Activated T-helper 17 cell treated with anti-CD3 and anti-CD28 coated beads, Interleukin-2, amount 50 U/mL, for 72 hours (primary cell): ENCODE data around the gene BAX. TPM values are rescaled to one million over a fixed set of nuclear protein-coding genes. Genes with fewer than 3 reads are reported as not detected.
"Not testable (repeated sequence)": the region's sequence is repeated elsewhere in the genome, so short reads cannot be mapped to it uniquely, and the experiment has no call there.

Experiments used
- ATAC-seq: fragments of 150-1000 bp; cut with Tn5 transposase; replicated peaks from 2 replicates; pipeline ENCODE4 v1.10.0; 2021; ENCODE audit warnings: mild to moderate bottlenecking, moderate library complexity
- H3K27ac Mint-ChIP-seq: one replicate; pipeline ENCODE4 v1.8.0; 2022; ENCODE audit warnings: mixed read lengths
- H3K27me3 Mint-ChIP-seq: one replicate; pipeline ENCODE4 v1.8.0; 2022; ENCODE audit warnings: mixed read lengths
- H3K36me3 Mint-ChIP-seq: one replicate; pipeline ENCODE4 v1.8.0; 2022; ENCODE audit warnings: low read depth, mild to moderate bottlenecking, mixed read lengths
- H3K4me1 Mint-ChIP-seq: one replicate; pipeline ENCODE4 v1.8.0; 2022; ENCODE audit warnings: mixed read lengths
- H3K4me3 Mint-ChIP-seq: one replicate; pipeline ENCODE4 v1.8.0; 2022; ENCODE audit warnings: mild to moderate bottlenecking, mixed read lengths
- H3K9me3 Mint-ChIP-seq: one replicate; pipeline ENCODE4 v1.8.0; 2022; ENCODE audit warnings: mixed read lengths
- total RNA-seq, 2 donors: library from RNA; stranded (reverse); gene quantifications; one replicate each; pipeline ENCODE4 v1.2.3, GENCODE V29; 2022

BAX gene
- total RNA-seq, 2 donors from 2014 or later = 286 to 464 TPM

GRCh38 chr19:48922548-48923490, 31.9 kb upstream of the BAX start:
- peaks cover 38% of the 10 kb centered on the region for H3K36me3 Mint-ChIP-seq
- H3K9me3 Mint-ChIP-seq = no peaks in the 10 kb centered on the region
- H3K4me3 Mint-ChIP-seq = no peak overlapping the region
- no peaks in the 10 kb centered on the region for H3K27me3 Mint-ChIP-seq
- H3K4me1 Mint-ChIP-seq = no peaks in the 10 kb centered on the region
- no peak for ATAC-seq
- H3K27ac Mint-ChIP-seq = no peak overlapping the region

GRCh38 chr19:48925240-48925843, 29.3 kb upstream of the BAX start:
- peak; percentile 56 for ATAC-seq
- Mint-ChIP-seq H3K4me1 (no peaks in the 10 kb centered on the region), H3K36me3 (peaks cover 24% of the 10 kb centered on the region), H3K9me3 (no peaks in the 10 kb centered on the region), H3K27me3 (no peaks in the 10 kb centered on the region), H3K4me3 (no peak overlapping the region), H3K27ac (no peak overlapping the region)

- ATAC-seq, H3K9me3 Mint-ChIP-seq, H3K27ac Mint-ChIP-seq, H3K4me1 Mint-ChIP-seq, H3K4me3 Mint-ChIP-seq, H3K27me3 Mint-ChIP-seq: not testable (repeated sequence)
- peaks cover 22% of the 10 kb centered on the region for H3K36me3 Mint-ChIP-seq
These were observed 28.8 kb upstream of the BAX start for GRCh38 chr19:48925890-48926289.

GRCh38 chr19:48926909-48927308, 27.8 kb upstream of the BAX start:
- H3K4me3 Mint-ChIP-seq = peak overlapping the region; percentile 40
- H3K27ac Mint-ChIP-seq = peak overlapping the region; percentile 25
- peaks cover 13% of the 10 kb centered on the region for H3K36me3 Mint-ChIP-seq
- H3K9me3 Mint-ChIP-seq = no peaks in the 10 kb centered on the region
- no peaks in the 10 kb centered on the region for H3K27me3 Mint-ChIP-seq
- no peaks in the 10 kb centered on the region for H3K4me1 Mint-ChIP-seq
- ATAC-seq = peak; percentile 87

GRCh38 chr19:48927692-48928091, 27.0 kb upstream of the BAX start:
- not testable (repeated sequence) for H3K9me3 Mint-ChIP-seq, H3K36me3 Mint-ChIP-seq, H3K27me3 Mint-ChIP-seq, H3K4me1 Mint-ChIP-seq, ATAC-seq, H3K27ac Mint-ChIP-seq, H3K4me3 Mint-ChIP-seq

GRCh38 chr19:48928164-48929025, 26.3 kb upstream of the BAX start:
- Mint-ChIP-seq H3K4me1 (peaks cover 4% of the 10 kb centered on the region), H3K4me3 (no peak overlapping the region), H3K9me3 (no peaks in the 10 kb centered on the region), H3K27me3 (no peaks in the 10 kb centered on the region), H3K36me3 (peaks cover 2% of the 10 kb centered on the region), H3K27ac (no peak overlapping the region)
- no peak for ATAC-seq

- Mint-ChIP-seq H3K9me3 (no peaks in the 10 kb centered on the region), H3K4me1 (peaks cover 10% of the 10 kb centered on the region), H3K36me3 (no peaks in the 10 kb centered on the region), H3K4me3 (peak within 1 kb of the TSS; percentile 92), H3K27me3 (no peaks in the 10 kb centered on the region), H3K27ac (peak within 1 kb of the TSS; percentile 81)
- ATAC-seq = peak; percentile 97
These were observed 21.2 kb upstream of the BAX start, which contains the start of gene DHDH for GRCh38 chr19:48933382-48933932. Gene DHDH, plus strand, starts transcription at chr19:48933699. Its CDS starts 23 bp downstream, at chr19:48933722.

- H3K27ac Mint-ChIP-seq = no peak overlapping the region
- no peaks in the 10 kb centered on the region for H3K9me3 Mint-ChIP-seq
- no peaks in the 10 kb centered on the region for H3K36me3 Mint-ChIP-seq
- H3K4me3 Mint-ChIP-seq = no peak overlapping the region
- ATAC-seq = no peak
- peaks cover 10% of the 10 kb centered on the region for H3K4me1 Mint-ChIP-seq
- H3K27me3 Mint-ChIP-seq = no peaks in the 10 kb centered on the region
These were observed 19.8 kb upstream of the BAX start for GRCh38 chr19:48934837-48935236.

GRCh38 chr19:48935864-48936263, 18.8 kb upstream of the BAX start:
- no peak for ATAC-seq
- H3K36me3 Mint-ChIP-seq = no peaks in the 10 kb centered on the region

GRCh38 chr19:48938256-48938655, 16.4 kb upstream of the BAX start:
- no peaks in the 10 kb centered on the region for H3K36me3 Mint-ChIP-seq
- H3K9me3 Mint-ChIP-seq = no peaks in the 10 kb centered on the region
- no peaks in the 10 kb centered on the region for H3K27me3 Mint-ChIP-seq
- no peak overlapping the region for H3K4me3 Mint-ChIP-seq
- H3K27ac Mint-ChIP-seq = no peak overlapping the region
- peaks cover 7% of the 10 kb centered on the region for H3K4me1 Mint-ChIP-seq
- ATAC-seq = no peak

More at GRCh38 chr19:48935864-48936263, 18.8 kb upstream of the BAX start:
- no peaks in the 10 kb centered on the region for H3K27me3 Mint-ChIP-seq
- H3K4me3 Mint-ChIP-seq = no peak overlapping the region
- H3K27ac Mint-ChIP-seq = no peak overlapping the region
- H3K9me3 Mint-ChIP-seq = no peaks in the 10 kb centered on the region
- H3K4me1 Mint-ChIP-seq = peaks cover 10% of the 10 kb centered on the region

- H3K27ac Mint-ChIP-seq = no peak overlapping the region
- no peaks in the 10 kb centered on the region for H3K9me3 Mint-ChIP-seq
- H3K4me3 Mint-ChIP-seq = no peak overlapping the region
- no peaks in the 10 kb centered on the region for H3K36me3 Mint-ChIP-seq
- ATAC-seq = no peak
- no peaks in the 10 kb centered on the region for H3K4me1 Mint-ChIP-seq
- H3K27me3 Mint-ChIP-seq = no peaks in the 10 kb centered on the region
These were observed 13.8 kb upstream of the BAX start for GRCh38 chr19:48940902-48941301.

- Mint-ChIP-seq H3K9me3 (no peaks in the 10 kb centered on the region), H3K27me3 (no peaks in the 10 kb centered on the region), H3K27ac (no peak overlapping the region), H3K4me1 (no peaks in the 10 kb centered on the region), H3K4me3 (no peak overlapping the region), H3K36me3 (no peaks in the 10 kb centered on the region)
- ATAC-seq = no peak
These were observed 11.6 kb upstream of the BAX start for GRCh38 chr19:48943081-48943480.

GRCh38 chr19:48945415-48945814, 9.3 kb upstream of the BAX start:
- ATAC-seq = no peak
- no peaks in the 10 kb centered on the region for H3K9me3 Mint-ChIP-seq
- H3K4me3 Mint-ChIP-seq = no peak overlapping the region
- no peaks in the 10 kb centered on the region for H3K4me1 Mint-ChIP-seq
- no peaks in the 10 kb centered on the region for H3K27me3 Mint-ChIP-seq
- no peaks in the 10 kb centered on the region for H3K36me3 Mint-ChIP-seq
- H3K27ac Mint-ChIP-seq = no peak overlapping the region

- Mint-ChIP-seq H3K36me3 (no peaks in the 10 kb centered on the region), H3K4me1 (no peaks in the 10 kb centered on the region), H3K27ac (no peak overlapping the region), H3K9me3 (no peaks in the 10 kb centered on the region), H3K27me3 (no peaks in the 10 kb centered on the region), H3K4me3 (no peak overlapping the region)
- ATAC-seq = no peak
These were observed 8.9 kb upstream of the BAX start for GRCh38 chr19:48945817-48946216.
